ENCODE results near the gene HESX1.

DNA sequence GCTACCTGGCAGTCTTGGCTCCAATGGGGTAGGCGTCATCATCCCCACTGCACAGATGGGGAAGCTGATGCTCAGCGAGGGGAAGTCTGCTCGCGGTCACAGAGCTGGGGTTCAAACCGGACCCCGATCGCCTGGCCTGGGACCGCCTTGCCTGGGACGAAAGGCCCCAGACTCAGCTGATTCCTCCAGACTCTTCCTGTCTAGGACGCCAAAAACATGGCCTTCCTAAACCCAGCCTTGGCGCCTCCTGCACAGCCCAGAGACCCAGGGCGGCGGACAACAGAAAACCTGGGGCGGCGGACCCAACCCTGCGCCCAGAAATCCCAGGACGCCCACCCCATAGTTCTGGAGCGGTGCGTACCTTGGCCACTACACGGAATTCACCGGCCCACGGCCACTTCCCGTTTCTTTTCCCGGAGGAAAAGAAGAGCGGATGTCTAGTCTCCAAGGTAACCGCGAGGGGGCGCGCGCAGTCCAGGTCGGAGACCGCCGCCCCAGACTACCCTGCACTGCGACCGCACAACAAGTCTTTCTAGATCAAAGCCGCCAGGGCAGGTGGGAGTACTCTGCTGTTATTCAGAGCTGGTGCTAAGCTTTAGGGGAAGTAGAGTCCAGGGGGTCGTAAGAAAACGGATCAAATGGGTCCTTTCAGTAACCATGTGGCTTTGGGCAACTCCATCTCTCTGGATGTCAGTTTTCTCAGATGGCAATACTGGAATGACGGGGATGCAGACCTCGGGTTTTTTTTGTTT lies 29.7 kb downstream of the HESX1 start:
- TF ChIP-seq, protein P1, sequence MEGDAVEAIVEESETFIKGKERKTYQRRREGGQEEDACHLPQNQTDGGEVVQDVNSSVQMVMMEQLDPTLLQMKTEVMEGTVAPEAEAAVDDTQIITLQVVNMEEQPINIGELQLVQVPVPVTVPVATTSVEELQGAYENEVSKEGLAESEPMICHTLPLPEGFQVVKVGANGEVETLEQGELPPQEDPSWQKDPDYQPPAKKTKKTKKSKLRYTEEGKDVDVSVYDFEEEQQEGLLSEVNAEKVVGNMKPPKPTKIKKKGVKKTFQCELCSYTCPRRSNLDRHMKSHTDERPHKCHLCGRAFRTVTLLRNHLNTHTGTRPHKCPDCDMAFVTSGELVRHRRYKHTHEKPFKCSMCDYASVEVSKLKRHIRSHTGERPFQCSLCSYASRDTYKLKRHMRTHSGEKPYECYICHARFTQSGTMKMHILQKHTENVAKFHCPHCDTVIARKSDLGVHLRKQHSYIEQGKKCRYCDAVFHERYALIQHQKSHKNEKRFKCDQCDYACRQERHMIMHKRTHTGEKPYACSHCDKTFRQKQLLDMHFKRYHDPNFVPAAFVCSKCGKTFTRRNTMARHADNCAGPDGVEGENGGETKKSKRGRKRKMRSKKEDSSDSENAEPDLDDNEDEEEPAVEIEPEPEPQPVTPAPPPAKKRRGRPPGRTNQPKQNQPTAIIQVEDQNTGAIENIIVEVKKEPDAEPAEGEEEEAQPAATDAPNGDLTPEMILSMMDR (IDR thresholded peaks at IDR 0.05) = peak; percentile 84 to 90 (median 87)
- TF ChIP-seq EP300 (IDR thresholded peaks at IDR 0.05; ENCODE audit: low read depth) = no peak
- TF ChIP-seq POLR2A (IDR thresholded peaks at IDR 0.05) = no peak
